H1 (cell line): ENCODE results near the gene PRRT1. TPM values are rescaled to one million over a fixed set of nuclear protein-coding genes. Genes with fewer than 3 reads are reported as not detected.
"Not testable (repeated sequence)": the region's sequence is repeated elsewhere in the genome, so short reads cannot be mapped to it uniquely, and the experiment has no call there.

Experiments used
- CTCF ChIA-PET: fragments of 300-600 bp; sonication (Branson Sonifier 250); formaldehyde crosslinking; loops from one replicate; lab custom pipeline; 2021; ENCODE audit not compliant: partially characterized antibody; lab: Charles Lee
- POLR2A ChIA-PET: fragments of 300-600 bp; sonication (Branson Sonifier 250); formaldehyde crosslinking; loops from one replicate; lab custom pipeline; 2021; ENCODE audit warnings: inconsistent platforms; ENCODE audit not compliant: partially characterized antibody; lab: Charles Lee
- DNase-seq, 2 experiments: peaks; one replicate each; pipeline versions ENCODE4 v3.0.0 to v3.0.0-alpha.2; 2010 to 2022; ENCODE audit warnings: low spot score in 2 of 2, low read depth in 1 of 2, mixed read lengths in 1 of 2
- FAIRE-seq: peaks from 2 replicates; lab custom pipeline; 2011; peaks lifted over from hg19 to GRCh38; lab: Jason Lieb, UNC
- H2AFZ ChIP-seq: 2 replicates; pipeline ENCODE4 v1.8.1; 2012; ENCODE audit warnings: low read length, inconsistent platforms
- H2AK5ac ChIP-seq: 2 replicates; pipeline ENCODE4 v1.6.1; 2013; ENCODE audit warnings: low read depth, low read length
- H2BK120ac ChIP-seq: replicated peaks from 2 replicates; pipeline ENCODE3; 2013; ENCODE audit warnings: low read depth, low read length, inconsistent platforms
- H2BK12ac ChIP-seq: 2 replicates; pipeline ENCODE4 v1.6.1; 2013; ENCODE audit warnings: low read depth, low read length
- H2BK15ac ChIP-seq: 2 replicates; pipeline ENCODE4 v1.6.1; 2013; ENCODE audit warnings: low read length
- H2BK20ac ChIP-seq: 2 replicates; pipeline ENCODE4 v1.6.1; 2013; ENCODE audit warnings: low read length
- H2BK5ac ChIP-seq: 2 replicates; pipeline ENCODE4 v1.6.1; 2013; ENCODE audit warnings: low read depth, low read length
- H3K14ac ChIP-seq: 2 replicates; pipeline ENCODE4 v1.6.1; 2013; ENCODE audit warnings: inconsistent platforms; ENCODE audit not compliant: insufficient read length
- H3K18ac ChIP-seq: 2 replicates; pipeline ENCODE4 v1.6.1; 2013; ENCODE audit warnings: low read length; ENCODE audit errors: extremely low read depth
- H3K23ac ChIP-seq: 2 replicates; pipeline ENCODE4 v1.6.1; 2013; ENCODE audit warnings: inconsistent platforms; ENCODE audit not compliant: insufficient read length
- H3K23me2 ChIP-seq: 2 replicates; pipeline ENCODE4 v1.6.1; 2013; ENCODE audit warnings: low read depth, low read length
- H3K27ac ChIP-seq: 2 replicates; pipeline ENCODE4 v1.6.1; 2011; ENCODE audit warnings: low read depth, low read length, inconsistent platforms
- H3K27me3 ChIP-seq, 4 experiments: replicated peaks in 1 of 4; 1 replicate in 1 of 4; 2 replicates in 3 of 4; pipeline versions ENCODE4 v1.6.1 to v1.8.1; 2011 to 2013; ENCODE audit warnings: low read length in 3 of 4, mild to moderate bottlenecking in 3 of 4, inconsistent platforms in 2 of 4, mixed read lengths in 2 of 4, moderate library complexity in 1 of 4; ENCODE audit not compliant: control insufficient read depth in 3 of 4, insufficient read depth in 3 of 4; ENCODE audit errors: extremely low read depth in 1 of 4
- H3K36me3 ChIP-seq, 4 experiments: 2 replicates each; pipeline versions ENCODE4 v1.6.1 to v1.8.1; 2011 to 2013; ENCODE audit warnings: mild to moderate bottlenecking in 4 of 4, low read length in 3 of 4, moderate library complexity in 2 of 4, control low read depth in 1 of 4, inconsistent platforms in 1 of 4; ENCODE audit not compliant: insufficient read depth in 4 of 4, control insufficient read depth in 2 of 4
- H3K4ac ChIP-seq: replicated peaks from 2 replicates; pipeline ENCODE3; 2013; ENCODE audit warnings: low read length, low read depth, mixed read lengths, inconsistent platforms; ENCODE audit not compliant: insufficient read length
- H3K4me1 ChIP-seq, 4 experiments: replicated peaks in 1 of 4; 1 replicate in 1 of 4; 2 replicates in 3 of 4; pipeline versions ENCODE4 v1.6.1 to v1.8.1; 2011 to 2013; ENCODE audit warnings: low read length in 3 of 4, inconsistent platforms in 2 of 4, mixed read lengths in 1 of 4; ENCODE audit not compliant: insufficient read depth in 4 of 4, control insufficient read depth in 3 of 4
- H3K4me2 ChIP-seq, 2 experiments: 2 replicates each; pipeline versions ENCODE4 v1.6.1 to v1.8.1; 2011 to 2013; ENCODE audit warnings: low read depth in 2 of 2, low read length in 2 of 2, control low read depth in 1 of 2, inconsistent platforms in 1 of 2, mild to moderate bottlenecking in 1 of 2; ENCODE audit not compliant: insufficient read depth in 1 of 2
- H3K4me3 ChIP-seq, 4 experiments: fragments of 200-600, 300-600 bp in 1 of 4; sonication (generic), shearing (Covaris generic), sonication (Bioruptor Twin) in 1 of 4; 2 replicates each; pipeline versions ENCODE4 v1.5.1 to v1.8.1; 2011 to 2016; ENCODE audit warnings: low read length in 4 of 4, low read depth in 3 of 4, control low read depth in 2 of 4, inconsistent platforms in 2 of 4, mild to moderate bottlenecking in 2 of 4, mixed read lengths in 1 of 4, moderate library complexity in 1 of 4; ENCODE audit not compliant: insufficient read depth in 2 of 4; ENCODE audit errors: extremely low read depth in 1 of 4
- H3K56ac ChIP-seq: replicated peaks from 2 replicates; pipeline ENCODE3; 2013; ENCODE audit warnings: low read depth, mild to moderate bottlenecking, mixed read lengths, low read length, inconsistent platforms; ENCODE audit not compliant: insufficient read length
- H3K79me1 ChIP-seq: 2 replicates; pipeline ENCODE4 v1.6.1; 2013; ENCODE audit warnings: low read depth, low read length, control low read depth
- H3K79me2 ChIP-seq, 2 experiments: 2 replicates each; pipeline versions ENCODE4 v1.6.1 to v1.8.1; 2012 to 2013; ENCODE audit warnings: low read length in 2 of 2, mild to moderate bottlenecking in 2 of 2, inconsistent platforms in 1 of 2; ENCODE audit not compliant: insufficient read depth in 2 of 2, control insufficient read depth in 1 of 2
- H3K9ac ChIP-seq, 4 experiments: replicated peaks in 1 of 4; 1 replicate in 1 of 4; 2 replicates in 3 of 4; pipeline versions ENCODE4 v1.6.1 to v1.8.1; 2011 to 2013; ENCODE audit warnings: low read depth in 3 of 4, low read length in 3 of 4, control low read depth in 2 of 4, mild to moderate bottlenecking in 2 of 4, moderate library complexity in 2 of 4, inconsistent platforms in 1 of 4; ENCODE audit errors: extremely low read depth in 1 of 4
- H3K9me3 ChIP-seq, 2 experiments: 2 replicates each; pipeline versions ENCODE4 v1.6.1 to v1.8.1; 2012 to 2013; ENCODE audit warnings: mild to moderate bottlenecking in 2 of 2, moderate library complexity in 2 of 2, control low read depth in 1 of 2, inconsistent platforms in 1 of 2, low read depth in 1 of 2, low read length in 1 of 2, mixed read lengths in 1 of 2; ENCODE audit not compliant: insufficient read depth in 2 of 2
- H4K20me1 ChIP-seq, 2 experiments: replicated peaks in 1 of 2; 2 replicates each; pipeline versions ENCODE3 to v1.8.1; 2011 to 2013; ENCODE audit warnings: inconsistent platforms in 2 of 2, low read length in 2 of 2, mild to moderate bottlenecking in 1 of 2; ENCODE audit not compliant: insufficient read depth in 2 of 2, control insufficient read depth in 1 of 2
- H4K5ac ChIP-seq: 2 replicates; pipeline ENCODE4 v1.6.1; 2013; ENCODE audit warnings: low read length, low read depth, mixed read lengths, inconsistent platforms; ENCODE audit not compliant: insufficient read length
- H4K8ac ChIP-seq: 2 replicates; pipeline ENCODE4 v1.8.0; 2013; ENCODE audit warnings: mild to moderate bottlenecking, moderate library complexity, low read length, inconsistent platforms; ENCODE audit not compliant: insufficient read depth; ENCODE audit errors: extremely low read depth
- H4K91ac ChIP-seq: replicated peaks from 2 replicates; pipeline ENCODE3; 2013; ENCODE audit warnings: low read length, mixed read lengths, inconsistent platforms; ENCODE audit not compliant: insufficient read length
- WGBS, 2 experiments: shearing (Covaris generic) in 1 of 2; methylation state at CpG; one replicate each; pipeline versions ENCODE4 v1.1.6 to v1.1.7; 2013 to 2015; ENCODE audit warnings: low lambda C conversion rate in 2 of 2, mixed read lengths in 2 of 2, inconsistent platforms in 1 of 2, low coverage in 1 of 2, missing lambda C conversion rate in 1 of 2; ENCODE audit not compliant: insufficient replicate concordance in 2 of 2, insufficient coverage in 1 of 2, insufficient read length in 1 of 2; ENCODE audit errors: extremely low coverage in 1 of 2, missing lambda C conversion rate in 1 of 2; 5-methylcytosine and 5-hydroxymethylcytosine counted together
- polyA plus RNA-seq, 7 experiments: library from polyadenylated mRNA; depleted of rRNA in 3 of 7; stranded (reverse) in 5 of 7; unstranded in 2 of 7; fragments of >200 nt in 5 of 7; fragments of 200-250 nt in 2 of 7; gene quantifications; 1 replicate in 5 of 7; 2 replicates in 1 of 7; 4 replicates in 1 of 7; pipeline versions ENCODE4 v1.2.1 to v1.2.3, GENCODE V29; 2011 to 2013; ENCODE audit warnings: missing spikeins in 2 of 7, mixed read lengths in 2 of 7
- total RNA-seq: library from RNA; stranded (reverse); fragmentation: NEBNext Ultra II Directional; extraction: Animal tissue kit (Norgen Biotek cat#: 25700); gene quantifications from 2 replicates; pipeline ENCODE4 v1.2.1, GENCODE V29; 2021

PRRT1 gene
- total and polyA plus RNA-seq, 2 of the 8 experiments (the other 6 are each of a cell fraction or from before 2014, with no cell fraction given), result 0.71 to 2.8 TPM

- H2BK12ac ChIP-seq, H3K4me1 ChIP-seq, H3K23ac ChIP-seq, H2BK20ac ChIP-seq, H2AFZ ChIP-seq, H3K9ac ChIP-seq, H2BK15ac ChIP-seq, H3K4me3 ChIP-seq, H3K79me2 ChIP-seq, H3K27me3 ChIP-seq, H3K56ac ChIP-seq, H3K18ac ChIP-seq, H4K8ac ChIP-seq, H4K5ac ChIP-seq, H2BK120ac ChIP-seq, H3K79me1 ChIP-seq, DNase-seq, H4K20me1 ChIP-seq, H3K27ac ChIP-seq, FAIRE-seq, H3K14ac ChIP-seq, H3K36me3 ChIP-seq, H2BK5ac ChIP-seq, H3K4me2 ChIP-seq, H3K9me3 ChIP-seq, H3K4ac ChIP-seq, H4K91ac ChIP-seq, H2AK5ac ChIP-seq, H3K23me2 ChIP-seq: not testable (repeated sequence)
- WGBS, 2 experiments, result 92% methylated on average over 7 of the region's 7 CpGs; no CpG with 5 or more reads in 1 of the 2 experiments
- POLR2A ChIA-PET, result interaction anchor here (0.6 to 9.2 kb wide), 3 partner anchors 8 to 35 kb away, joined by 3 to 70 read pairs (median 3); partner anchors contain the start of genes ATF6B, FKBPL and TNXB
- CTCF ChIA-PET, result interaction anchor here (0.9 to 2.0 kb wide), 5 partner anchors 8 to 28 kb away, joined by 3 to 4 read pairs (median 4); no protein-coding TSS in a partner anchor
Measured at GRCh38 chr6:32144238-32144637, 7.5 kb downstream of the PRRT1 start.
